K562 (cell line): ENCODE measurements around the gene AQP2. TPM values are rescaled to one million over a fixed set of nuclear protein-coding genes. Genes with fewer than 3 reads are reported as not detected.

Experiments used
- ATAC-seq: fragments of 200-7000 bp; cut with Tn5 transposase; 3 replicates; pipeline ENCODE4 v1.9.1; 2020; ENCODE audit warnings: moderate library complexity
- BruUV-seq: library from RNA; stranded (reverse); fragments of 400-500 nt; replicated peaks from 2 replicates; lab custom pipeline; 2021; lab: Mats Ljungman, UMichigan
- CTCF ChIA-PET: fragments of 300-600 bp; formaldehyde crosslinking; extraction: SDS; loops from one replicate; lab custom pipeline; 2021; ENCODE audit warnings: low intra/inter-chr PET ratio; lab: Yijun Ruan, JAX
- POLR2A ChIA-PET: fragments of 300-600, 350-650 bp; sonication (Branson Sonifier 250); formaldehyde crosslinking; extraction: SDS; loops from one replicate; lab custom pipeline; 2021; ENCODE audit warnings: antibody characterized with exemption, inconsistent platforms; lab: Yijun Ruan, JAX
- DNase-seq, 4 experiments: peaks; one replicate each; pipeline versions ENCODE4 v3.0.0 to v3.0.0-alpha.2; 2011 to 2018; ENCODE audit warnings: low spot score in 3 of 4, mixed read lengths in 3 of 4; ENCODE audit errors: extremely low read depth in 1 of 4
- FAIRE-seq: peaks from 2 replicates; lab custom pipeline; 2011; peaks lifted over from hg19 to GRCh38; lab: Jason Lieb, UNC
- H2AFZ ChIP-seq: 2 replicates; pipeline ENCODE4 v1.6.0; 2011; ENCODE audit warnings: low read depth, low read length, control low read depth, inconsistent platforms
- H3K27ac ChIP-seq: fragments of 200-600 bp; 3 replicates; pipeline ENCODE4 v1.8.0; 2011; ENCODE audit warnings: low read depth, mild to moderate bottlenecking, control low read depth, inconsistent platforms, low read length, moderate library complexity, mixed read lengths; ENCODE audit errors: extremely low read depth
- H3K27me3 ChIP-seq, 2 experiments: fragments of 300-600 bp in 1 of 2; 2 replicates in 1 of 2; 3 replicates in 1 of 2; pipeline versions ENCODE4 v1.6.0 to v1.8.0; 2011; ENCODE audit warnings: inconsistent platforms in 2 of 2, low read length in 2 of 2, mild to moderate bottlenecking in 1 of 2, mixed read lengths in 1 of 2, moderate library complexity in 1 of 2; ENCODE audit not compliant: control insufficient read depth in 2 of 2, insufficient read depth in 2 of 2
- H3K36me3 ChIP-seq: fragments of 300-600 bp; 3 replicates; pipeline ENCODE4 v1.8.0; 2011; ENCODE audit warnings: mild to moderate bottlenecking, low read length, inconsistent platforms; ENCODE audit not compliant: control insufficient read depth, insufficient read depth
- H3K4me1 ChIP-seq, 2 experiments: fragments of 200-600 bp in 1 of 2; replicated peaks in 1 of 2; 2 replicates in 1 of 2; 3 replicates in 1 of 2; pipeline versions ENCODE4 v1.5.1 to v1.8.0; 2011; ENCODE audit warnings: inconsistent platforms in 2 of 2, low read length in 2 of 2, mild to moderate bottlenecking in 1 of 2, mixed read lengths in 1 of 2, moderate library complexity in 1 of 2; ENCODE audit not compliant: control insufficient read depth in 2 of 2, insufficient read depth in 2 of 2
- H3K4me2 ChIP-seq: 2 replicates; pipeline ENCODE4 v1.6.1; 2011; ENCODE audit warnings: low read length, control low read depth, inconsistent platforms, mixed read lengths; ENCODE audit not compliant: insufficient read depth
- H3K4me3 ChIP-seq: fragments of 200-600 bp; sonication (generic), shearing (Covaris generic); 2 replicates; pipeline ENCODE4 v1.5.1; 2016; ENCODE audit warnings: control low read depth, inconsistent platforms
- H3K79me2 ChIP-seq: fragments of 200-600 bp; 3 replicates; pipeline ENCODE4 v1.8.0; 2011; ENCODE audit warnings: low read length, inconsistent platforms; ENCODE audit not compliant: control insufficient read depth, insufficient read depth
- H3K9ac ChIP-seq, 2 experiments: 2 replicates each; pipeline versions ENCODE4 v1.6.0 to v1.6.1; 2011; ENCODE audit warnings: low read depth in 2 of 2, low read length in 2 of 2, control low read depth in 1 of 2, inconsistent platforms in 1 of 2, mild to moderate bottlenecking in 1 of 2, mixed read lengths in 1 of 2; ENCODE audit not compliant: insufficient read depth in 1 of 2
- H3K9me1 ChIP-seq: one replicate; pipeline ENCODE4 v1.6.0; 2011; ENCODE audit warnings: inconsistent platforms, mild to moderate bottlenecking, low read length, moderate library complexity; ENCODE audit not compliant: control insufficient read depth, insufficient read depth
- H3K9me3 ChIP-seq: replicated peaks from 2 replicates; pipeline ENCODE4 v1.5.1; 2011; ENCODE audit warnings: low read depth, low read length, inconsistent platforms; ENCODE audit not compliant: control insufficient read depth, insufficient read depth
- H4K20me1 ChIP-seq: replicated peaks from 2 replicates; pipeline ENCODE4 v1.6.1; 2011; ENCODE audit warnings: low read length, inconsistent platforms, mixed read lengths; ENCODE audit not compliant: control insufficient read depth, insufficient read depth
- LEF1 ChIP-seq: fragments of 450-650 bp; IDR thresholded peaks from 2 replicates; pipeline ENCODE4 v1.6.1; 2016; ENCODE audit warnings: mild to moderate bottlenecking
- PKNOX1 ChIP-seq: fragments of 450-650 bp; IDR thresholded peaks from 2 replicates; pipeline ENCODE4 v1.6.1; 2016
- SETDB1 ChIP-seq: IDR thresholded peaks from one replicate; pipeline ENCODE4 v1.6.1; 2012; ENCODE audit warnings: low read length, control low read depth, inconsistent platforms
- THRB ChIP-seq: fragments of 450-650 bp; formaldehyde crosslinking; conservative IDR thresholded peaks from 2 replicates; pipeline ENCODE4 v1.4.0; 2022; ENCODE audit warnings: mild to moderate bottlenecking, missing genetic modification characterization
- WGBS: fragments of 100-300 bp; shearing (Covaris generic); methylation state at CpG from one replicate; pipeline ENCODE4 v1.1.6; 2016; ENCODE audit warnings: low coverage, mixed read lengths; ENCODE audit not compliant: insufficient coverage; ENCODE audit errors: missing lambda C conversion rate; 5-methylcytosine and 5-hydroxymethylcytosine counted together
- in situ Hi-C: fragments of 300-500 bp; cut with MboI; formaldehyde crosslinking; loops from 4 replicates; pipeline ENCODE4 v1.15.0; 2018; ENCODE audit warnings: inconsistent platforms, mixed read lengths
- intact Hi-C: fragments of 100-400 bp; cut with micrococcal nuclease; formaldehyde crosslinking; loops from 2 replicates; pipeline ENCODE4 v1.14.2; 2022
- polyA plus RNA-seq, 8 experiments: library from polyadenylated mRNA; depleted of rRNA in 4 of 8; stranded (reverse) in 5 of 8; unstranded in 3 of 8; fragments of >200 nt; fragmentation: Nextera tagmentation in 2 of 8; fragmentation: Illumina TruSeq in 1 of 8; extraction: Ambion mirVana in 2 of 8; extraction: Trizol in 1 of 8; gene quantifications; 2 replicates each; pipeline versions ENCODE4 v1.2.1 to v1.2.3, GENCODE V29; 2011 to 2014; ENCODE audit warnings: inconsistent platforms in 1 of 8, missing spikeins in 1 of 8
- total RNA-seq, 7 experiments: library from RNA; depleted of rRNA in 6 of 7; stranded (reverse); fragments of >200 nt in 6 of 7; fragmentation: Illumina TruSeq in 2 of 7; extraction: Trizol in 2 of 7; gene quantifications; 2 replicates each; pipeline versions ENCODE4 v1.2.1 to v1.2.3, GENCODE V29; 2011 to 2021; ENCODE audit warnings: low replicate concordance in 1 of 7

Gene AQP2
- total and polyA plus RNA-seq, 9 of the 15 experiments (the other 6 are each of a cell fraction or from before 2014, with no cell fraction given), result not detected

GRCh38 chr12:49965836-49966235 is 15.3 kb downstream of the AQP2 start:
- H2AFZ ChIP-seq, result no peak overlapping the region
- no peaks in the 10 kb centered on the region for H3K36me3 ChIP-seq
- H3K9me1 ChIP-seq, result no peaks in the 10 kb centered on the region
- CTCF ChIA-PET, result interaction anchor here (0.7 to 5.4 kb wide), 5 partner anchors 90 to 1006 kb away, joined by 3 to 43 read pairs (median 28); no protein-coding TSS in a partner anchor
- intact Hi-C loops, result loop anchor here (2.0 kb wide), 1 partner anchor 213 kb away; no protein-coding TSS in a partner anchor
- no peak overlapping the region for H3K4me3 ChIP-seq
- H3K79me2 ChIP-seq, result no peaks in the 10 kb centered on the region
- peaks cover 12 to 32% of the 10 kb centered on the region in 2 experiments; a peak in 4 of 5 replicates for H3K4me1 ChIP-seq
- H3K27ac ChIP-seq, result no peak overlapping the region
- 46% methylated on average over 5 of the region's 6 CpGs for WGBS
- DNase-seq, result no peak
- BruUV-seq, result no TSS peak
- in situ Hi-C loops, result loop anchor here (5.0 kb wide), 1 partner anchor 201 kb away; the partner anchor contains the start of gene CERS5
- no peak for FAIRE-seq
- H3K27me3 ChIP-seq, result peaks cover 17 to 56% of the 10 kb centered on the region in 2 experiments; a peak in 4 of 5 replicates
- ATAC-seq, result no peak
- peaks cover 13% of the 10 kb centered on the region; the same call in 1 of the 2 replicates for H4K20me1 ChIP-seq
- no peak overlapping the region for H3K4me2 ChIP-seq
- no peak for TF ChIP-seq SETDB1
- peak; percentile 17; the same call in 1 of the 2 replicates for TF ChIP-seq PKNOX1
- TF ChIP-seq THRB (CRISPR knock-in tag), result no peak
- no peak for TF ChIP-seq LEF1
- H3K9me3 ChIP-seq, result no peaks in the 10 kb centered on the region
- POLR2A ChIA-PET, result interaction anchor here (0.6 to 1.2 kb wide), 4 partner anchors 8 to 337 kb away, joined by 3 to 4 read pairs (median 3); no protein-coding TSS in a partner anchor
- peak overlapping the region in 1 of 2 experiments; percentile 87; a peak in 1 of 4 replicates for H3K9ac ChIP-seq
